HG02885 (cell line): Measurements from ENCODE around the gene SLC6A7.
A peak's percentile ranks its signal among the peaks of the same experiment; 100 is the strongest.

Experiments
- ATAC-seq: cut with Tn5 transposase; IDR thresholded peaks from one replicate; pipeline ENCODE4 v1.9.1; 2021; ENCODE audit warnings: mild to moderate bottlenecking; ENCODE audit not compliant: unreplicated experiment, poor library complexity

The SLC6A7 gene

GRCh38 chr5:150254363-150254762 lies 64.5 kb downstream of the SLC6A7 start:
- no peak for ATAC-seq

GRCh38 chr5:150254774-150255173 lies 64.9 kb downstream of the SLC6A7 start:
- ATAC-seq: no peak

GRCh38 chr5:150255659-150256409 lies 66.0 kb downstream of the SLC6A7 start:
- no peak for ATAC-seq

- no peak for ATAC-seq
Measured at GRCh38 chr5:150256410-150257064, 66.7 kb downstream of the SLC6A7 start.

GRCh38 chr5:150257424-150257823 lies 67.6 kb downstream of the SLC6A7 start:
- ATAC-seq: no peak

GRCh38 chr5:150258130-150258529 lies 68.3 kb downstream of the SLC6A7 start:
- peak; percentile 60 for ATAC-seq
